Jurkat, Clone E6-1 (cell line): ENCODE data around the gene INO80D. TPM values are rescaled to one million over a fixed set of nuclear protein-coding genes. Genes with fewer than 3 reads are reported as not detected.
A peak's percentile ranks its signal among the peaks of the same experiment; 100 is the strongest.
"Not testable (repeated sequence)": the region's sequence is repeated elsewhere in the genome, so short reads cannot be mapped to it uniquely, and the experiment has no call there.

Experiments
- DNase-seq: peaks from one replicate; pipeline ENCODE4 v3.0.0-alpha.2; 2011; ENCODE audit warnings: low read depth, low spot score
- H3K4me3 ChIP-seq: 2 replicates; pipeline ENCODE4 v1.5.1; 2011; ENCODE audit warnings: mild to moderate bottlenecking, low read length, control low read depth, moderate library complexity
- polyA plus RNA-seq: library from polyadenylated mRNA; unstranded; fragments of >200 nt; gene quantifications from one replicate; pipeline ENCODE4 v1.2.1, GENCODE V29; 2012; ENCODE audit warnings: missing spikeins; ENCODE audit not compliant: insufficient read length, insufficient read depth

The INO80D gene
- polyA plus RNA-seq = 2.2 TPM

- peak within 1 kb of the TSS; percentile 81 for H3K4me3 ChIP-seq
- DNase-seq = peak; percentile 86
Observed at GRCh38 chr2:206085742-206086445, at the start of gene INO80D. Gene INO80D (minus strand): TSS chr2:206086174. CDS start chr2:206063016, 23,158 bp downstream.

- no peak overlapping the region for H3K4me3 ChIP-seq
- no peak for DNase-seq
Observed at GRCh38 chr2:206127656-206128055, 41.7 kb upstream of the INO80D start.

GRCh38 chr2:206125901-206126300 is 39.9 kb upstream of the INO80D start:
- no peak for DNase-seq
- no peak overlapping the region for H3K4me3 ChIP-seq

- not testable (repeated sequence) for DNase-seq, H3K4me3 ChIP-seq
Observed at GRCh38 chr2:206122569-206122968, 36.6 kb upstream of the INO80D start.

- no peak overlapping the region for H3K4me3 ChIP-seq
- DNase-seq = no peak
Observed at GRCh38 chr2:206116278-206116677, 30.3 kb upstream of the INO80D start.

- H3K4me3 ChIP-seq = no peak overlapping the region
Observed at GRCh38 chr2:206115026-206115578, 29.1 kb upstream of the INO80D start.

GRCh38 chr2:206112846-206113547 is 27.0 kb upstream of the INO80D start:
- H3K4me3 ChIP-seq = no peak overlapping the region
- DNase-seq = no peak

More at GRCh38 chr2:206115026-206115578, 29.1 kb upstream of the INO80D start:
- no peak for DNase-seq

GRCh38 chr2:206112108-206112507 is 26.1 kb upstream of the INO80D start:
- no peak for DNase-seq
- H3K4me3 ChIP-seq = no peak overlapping the region

GRCh38 chr2:206108713-206109112 is 22.7 kb upstream of the INO80D start:
- no peak for DNase-seq

GRCh38 chr2:206105541-206105940 is 19.6 kb upstream of the INO80D start:
- no peak for DNase-seq

More at GRCh38 chr2:206108713-206109112, 22.7 kb upstream of the INO80D start:
- no peak overlapping the region for H3K4me3 ChIP-seq

GRCh38 chr2:206105038-206105437 is 19.1 kb upstream of the INO80D start:
- no peak overlapping the region for H3K4me3 ChIP-seq
- DNase-seq = no peak

More at GRCh38 chr2:206105541-206105940, 19.6 kb upstream of the INO80D start:
- no peak overlapping the region for H3K4me3 ChIP-seq

- H3K4me3 ChIP-seq, DNase-seq: not testable (repeated sequence)
Observed at GRCh38 chr2:206098872-206099271, 12.9 kb upstream of the INO80D start.

- no peak overlapping the region for H3K4me3 ChIP-seq
- no peak for DNase-seq
Observed at GRCh38 chr2:206098471-206098870, 12.5 kb upstream of the INO80D start.

GRCh38 chr2:206096876-206097275 is 10.9 kb upstream of the INO80D start:
- no peak for DNase-seq

GRCh38 chr2:206095536-206096332 is 9.8 kb upstream of the INO80D start:
- DNase-seq = no peak
- H3K4me3 ChIP-seq = no peak overlapping the region

More at GRCh38 chr2:206096876-206097275, 10.9 kb upstream of the INO80D start:
- no peak overlapping the region for H3K4me3 ChIP-seq

GRCh38 chr2:206092297-206092696 is 6.3 kb upstream of the INO80D start:
- no peak for DNase-seq
- no peak overlapping the region for H3K4me3 ChIP-seq

GRCh38 chr2:206088248-206088647 is 2.3 kb upstream of the INO80D start:
- no peak for DNase-seq
- no peak overlapping the region for H3K4me3 ChIP-seq

GRCh38 chr2:206086716-206087350 is 859 bp upstream of the INO80D start:
- DNase-seq = no peak
- H3K4me3 ChIP-seq = peak overlapping the region; percentile 81
